Endothelial cell of umbilical vein (primary cell): Measurements from ENCODE around the gene GALNT10. TPM values are rescaled to one million over a fixed set of nuclear protein-coding genes. Genes with fewer than 3 reads are reported as not detected.
A peak's percentile ranks its signal among the peaks of the same experiment; 100 is the strongest.

Experiments used
- BruUV-seq: library from RNA; stranded (reverse); fragments of 400-500 nt; replicated peaks from 2 replicates; lab custom pipeline; 2021; lab: Mats Ljungman, UMichigan
- CTCF ChIA-PET: fragments of 300-600, 350-600 bp; sonication (Branson Sonifier 250); formaldehyde crosslinking; loops from one replicate; lab custom pipeline; 2021; ENCODE audit warnings: antibody characterized with exemption, inconsistent platforms; lab: Charles Lee
- POLR2A ChIA-PET: fragments of 300-600, 350-600 bp; sonication (Branson Sonifier 250); formaldehyde crosslinking; loops from one replicate; lab custom pipeline; 2021; ENCODE audit warnings: antibody characterized with exemption, inconsistent platforms; lab: Charles Lee
- DNase-seq: peaks from one replicate; pipeline ENCODE4 v3.0.0-alpha.2; 2011; ENCODE audit warnings: low read depth, low spot score
- FAIRE-seq: peaks from 2 replicates; lab custom pipeline; 2011; peaks lifted over from hg19 to GRCh38; lab: Jason Lieb, UNC
- H2AFZ ChIP-seq: 2 replicates; pipeline ENCODE4 v1.6.0; 2012; ENCODE audit warnings: low read depth, low read length, control low read depth, inconsistent platforms
- H3K27ac ChIP-seq: 2 replicates; pipeline ENCODE4 v1.5.1; 2011; ENCODE audit warnings: low read depth, mild to moderate bottlenecking, control low read depth, low read length, moderate library complexity; ENCODE audit not compliant: insufficient read depth
- H3K27me3 ChIP-seq, 2 experiments: 2 replicates each; pipeline versions ENCODE4 v1.6.0 to v1.6.1; 2011; ENCODE audit warnings: low read length in 2 of 2, mixed read lengths in 1 of 2; ENCODE audit not compliant: control insufficient read depth in 2 of 2, insufficient read depth in 2 of 2
- H3K36me3 ChIP-seq, 2 experiments: 2 replicates in 1 of 2; 3 replicates in 1 of 2; pipeline ENCODE4 v1.5.1; 2011; ENCODE audit warnings: low read length in 2 of 2, mild to moderate bottlenecking in 1 of 2, moderate library complexity in 1 of 2; ENCODE audit not compliant: control insufficient read depth in 2 of 2, insufficient read depth in 2 of 2; ENCODE audit errors: extremely low read depth in 1 of 2
- H3K4me1 ChIP-seq: 3 replicates; pipeline ENCODE4 v1.5.1; 2011; ENCODE audit warnings: mild to moderate bottlenecking, low read length; ENCODE audit not compliant: control insufficient read depth, insufficient read depth; ENCODE audit errors: extremely low read depth
- H3K4me2 ChIP-seq: 2 replicates; pipeline ENCODE4 v1.6.1; 2011; ENCODE audit warnings: low read length, control low read depth, mixed read lengths; ENCODE audit not compliant: insufficient read depth
- H3K4me3 ChIP-seq, 3 experiments: fragments of 200-600 bp in 1 of 3; sonication (generic), shearing (Covaris generic) in 1 of 3; replicated peaks in 1 of 3; 2 replicates each; pipeline ENCODE4 v1.5.1; 2011 to 2016; ENCODE audit warnings: control low read depth in 3 of 3, low read length in 3 of 3, mild to moderate bottlenecking in 2 of 3, inconsistent platforms in 1 of 3, low read depth in 1 of 3, moderate library complexity in 1 of 3; ENCODE audit not compliant: insufficient read depth in 1 of 3
- H3K79me2 ChIP-seq: 2 replicates; pipeline ENCODE4 v1.6.0; 2012; ENCODE audit warnings: low read length, inconsistent platforms; ENCODE audit not compliant: control insufficient read depth, insufficient read depth
- H3K9ac ChIP-seq: replicated peaks from 2 replicates; pipeline ENCODE3; 2011; ENCODE audit warnings: low read length, control low read depth; ENCODE audit not compliant: insufficient read depth; ENCODE audit errors: extremely low read depth
- H3K9me1 ChIP-seq: replicated peaks from 3 replicates; pipeline ENCODE4 v1.6.0; 2011; ENCODE audit warnings: mild to moderate bottlenecking, low read length; ENCODE audit not compliant: control insufficient read depth, insufficient read depth; ENCODE audit errors: extremely low read depth
- H3K9me3 ChIP-seq: replicated peaks from 2 replicates; pipeline ENCODE4 v1.5.1; 2012; ENCODE audit warnings: low read length, inconsistent platforms; ENCODE audit not compliant: control insufficient read depth, insufficient read depth
- H4K20me1 ChIP-seq: replicated peaks from 2 replicates; pipeline ENCODE3; 2011; ENCODE audit warnings: mild to moderate bottlenecking, low read length; ENCODE audit not compliant: control insufficient read depth, insufficient read depth; ENCODE audit errors: extremely low read depth
- CTCF ChIP-seq, 2 donors: IDR thresholded peaks; 1 replicate in 1 of 2; 2 replicates in 1 of 2; pipeline ENCODE4 v1.5.1; 2011; ENCODE audit warnings: low read length in 2 of 2, mild to moderate bottlenecking in 2 of 2, moderate library complexity in 2 of 2, control low read depth in 1 of 2, inconsistent platforms in 1 of 2, low read depth in 1 of 2; ENCODE audit not compliant: insufficient read depth in 1 of 2; ENCODE audit errors: extremely low read depth in 1 of 2
- EZH2 ChIP-seq: IDR thresholded peaks from 2 replicates; pipeline ENCODE4 v1.6.1; 2012; ENCODE audit warnings: borderline replicate concordance, low read depth, mild to moderate bottlenecking, moderate library complexity, low read length, inconsistent platforms; ENCODE audit not compliant: severe bottlenecking
- FOS ChIP-seq: IDR thresholded peaks from 2 replicates; pipeline ENCODE4 v1.6.1; 2011; ENCODE audit warnings: mild to moderate bottlenecking, low read length, moderate library complexity, borderline replicate concordance; ENCODE audit not compliant: insufficient read depth
- GATA2 ChIP-seq: IDR thresholded peaks from 2 replicates; pipeline ENCODE4 v1.7.0; 2011; ENCODE audit warnings: low read depth, mild to moderate bottlenecking, moderate library complexity, mixed read lengths, low read length; ENCODE audit not compliant: insufficient read length, insufficient read depth
- JUN ChIP-seq: IDR thresholded peaks from 2 replicates; pipeline ENCODE4 v1.6.1; 2011; ENCODE audit warnings: borderline replicate concordance, low read depth; ENCODE audit not compliant: insufficient read length, insufficient read depth
- MAX ChIP-seq: IDR thresholded peaks from 2 replicates; pipeline ENCODE4 v1.6.1; 2011; ENCODE audit not compliant: insufficient read depth, insufficient read length
- MYC ChIP-seq: IDR thresholded peaks from one replicate; pipeline ENCODE4 v1.6.1; 2011; ENCODE audit warnings: mild to moderate bottlenecking, low read depth, low read length
- POLR2A ChIP-seq: IDR thresholded peaks from 2 replicates; pipeline ENCODE4 v1.6.1; 2012; ENCODE audit warnings: low read depth, mild to moderate bottlenecking, control low read depth, low read length
- POLR2AphosphoS5 ChIP-seq: IDR thresholded peaks from 2 replicates; pipeline ENCODE4 v1.6.1; 2012; ENCODE audit warnings: low read depth, mild to moderate bottlenecking, control low read depth, low read length, moderate library complexity; ENCODE audit not compliant: insufficient read depth
- dilution Hi-C: fragments of 300-500 bp; cut with MboI; formaldehyde crosslinking; loops from one replicate; pipeline ENCODE4 v1.15.0; 2019; ENCODE audit warnings: low sequenced_read_pairs; ENCODE audit not compliant: extremely low pct_ligation_motif_present
- intact Hi-C: fragments of 100-400 bp; cut with micrococcal nuclease; formaldehyde crosslinking; loops from one replicate; pipeline ENCODE4 v1.10.0; 2022
- polyA plus RNA-seq, 4 experiments: library from polyadenylated mRNA; depleted of rRNA in 3 of 4; stranded (reverse) in 3 of 4; unstranded in 1 of 4; fragments of >200 nt; gene quantifications; 2 replicates each; pipeline versions ENCODE4 v1.2.1 to v1.2.3, GENCODE V29; 2011 to 2012; ENCODE audit warnings: missing spikeins in 1 of 4
- total RNA-seq: library from RNA; stranded (reverse); gene quantifications from 2 replicates; pipeline ENCODE4 v1.2.3, GENCODE V29; 2021

Gene GALNT10
- total and polyA plus RNA-seq, 2 donors (not counting 3 experiments of a cell fraction or from before 2014, with no cell fraction given), result 70.2 to 77.6 TPM

- Histone ChIP-seq H3K9ac (no peak overlapping the region), H3K79me2 (peaks cover 2% of the 10 kb centered on the region), H3K36me3 (no peaks in the 10 kb centered on the region), H3K4me1 (peaks cover 14% of the 10 kb centered on the region), H3K4me3 (no peak overlapping the region), H3K9me1 (no peaks in the 10 kb centered on the region), H4K20me1 (no peaks in the 10 kb centered on the region), H3K27me3 (no peaks in the 10 kb centered on the region), H3K9me3 (no peaks in the 10 kb centered on the region), H3K27ac (no peak overlapping the region), H3K4me2 (no peak overlapping the region), H2AFZ (no peak overlapping the region)
- FAIRE-seq (no peak), DNase-seq (no peak)
- no TSS peak for BruUV-seq
- ChIA-PET POLR2A (no interaction called here), CTCF (interaction anchor here (0.7 kb wide), 1 partner anchor 65 kb away, joined by 3 read pairs; no protein-coding TSS in a partner anchor)
- dilution Hi-C loops, result no loop called here
- no peak for TF ChIP-seq POLR2AphosphoS5
- TF ChIP-seq CTCF (IDR thresholded peaks at IDR 0.05; ENCODE audit: extremely low read depth in 1 of 2, insufficient read depth in 1 of 2, low read depth in 1 of 2, low read length in 2 of 2), result no peak
- intact Hi-C loops, result no loop called here
Measured at GRCh38 chr5:154254896-154255295, 64.4 kb downstream of the GALNT10 start.

- Histone ChIP-seq H4K20me1 (no peaks in the 10 kb centered on the region), H3K4me1 (peaks cover 14% of the 10 kb centered on the region), H3K9ac (no peak overlapping the region), H3K27ac (no peak overlapping the region), H3K27me3 (no peaks in the 10 kb centered on the region), H3K9me3 (no peaks in the 10 kb centered on the region), H3K9me1 (no peaks in the 10 kb centered on the region), H3K4me3 (no peak overlapping the region), H3K4me2 (peak overlapping the region; percentile 52), H3K79me2 (peaks cover under 1% of the 10 kb centered on the region), H2AFZ (no peak overlapping the region), H3K36me3 (no peaks in the 10 kb centered on the region)
- ChIA-PET CTCF (interaction anchor here (0.7 to 1.3 kb wide), 9 partner anchors 8 to 185 kb away, joined by 3 to 4 read pairs (median 3); no protein-coding TSS in a partner anchor), POLR2A (no interaction called here)
- BruUV-seq, result no TSS peak
- intact Hi-C loops (loop anchor here (1.0 kb wide), 1 partner anchor 30 kb away; no protein-coding TSS in a partner anchor), dilution Hi-C loops (no loop called here)
- TF ChIP-seq POLR2AphosphoS5 (no peak), POLR2A (no peak), FOS (no peak), MYC (no peak), CTCF (IDR thresholded peaks at IDR 0.05; ENCODE audit: extremely low read depth in 1 of 2, insufficient read depth in 1 of 2, low read depth in 1 of 2, low read length in 2 of 2) (no peak), JUN (no peak), EZH2 (no peak), MAX (no peak), GATA2 (no peak)
- FAIRE-seq (no peak), DNase-seq (no peak)
Measured at GRCh38 chr5:154257046-154257445, 66.5 kb downstream of the GALNT10 start.
